Left lobe of liver (tissue), 2 donors: ENCODE measurements around the gene IKZF3. TPM values are rescaled to one million over a fixed set of nuclear protein-coding genes. Genes with fewer than 3 reads are reported as not detected.
A peak's percentile ranks its signal among the peaks of the same experiment; 100 is the strongest.
"Not testable (repeated sequence)": the region's sequence is repeated elsewhere in the genome, so short reads cannot be mapped to it uniquely, and the experiment has no call there.

Experiments used
- ATAC-seq: fragments of 200-7000 bp; cut with Tn5 transposase; one replicate; pipeline ENCODE4 v1.9.1; 2020; ENCODE audit warnings: mild to moderate bottlenecking, moderate library complexity
- DNase-seq: peaks from one replicate; pipeline ENCODE4 v3.0.0-alpha.2; 2020; ENCODE audit warnings: low spot score
- total RNA-seq: library from RNA; stranded (reverse); gene quantifications from one replicate; pipeline ENCODE4 v1.2.1, GENCODE V29; 2021
- donor health status: DM: no; HTN: no; CAD: no; lungs with moderate emphysema.
- donor health status: DM: no; HTN: yes; CAD: no.

IKZF3 gene
- 0.63 TPM for total RNA-seq

DNA sequence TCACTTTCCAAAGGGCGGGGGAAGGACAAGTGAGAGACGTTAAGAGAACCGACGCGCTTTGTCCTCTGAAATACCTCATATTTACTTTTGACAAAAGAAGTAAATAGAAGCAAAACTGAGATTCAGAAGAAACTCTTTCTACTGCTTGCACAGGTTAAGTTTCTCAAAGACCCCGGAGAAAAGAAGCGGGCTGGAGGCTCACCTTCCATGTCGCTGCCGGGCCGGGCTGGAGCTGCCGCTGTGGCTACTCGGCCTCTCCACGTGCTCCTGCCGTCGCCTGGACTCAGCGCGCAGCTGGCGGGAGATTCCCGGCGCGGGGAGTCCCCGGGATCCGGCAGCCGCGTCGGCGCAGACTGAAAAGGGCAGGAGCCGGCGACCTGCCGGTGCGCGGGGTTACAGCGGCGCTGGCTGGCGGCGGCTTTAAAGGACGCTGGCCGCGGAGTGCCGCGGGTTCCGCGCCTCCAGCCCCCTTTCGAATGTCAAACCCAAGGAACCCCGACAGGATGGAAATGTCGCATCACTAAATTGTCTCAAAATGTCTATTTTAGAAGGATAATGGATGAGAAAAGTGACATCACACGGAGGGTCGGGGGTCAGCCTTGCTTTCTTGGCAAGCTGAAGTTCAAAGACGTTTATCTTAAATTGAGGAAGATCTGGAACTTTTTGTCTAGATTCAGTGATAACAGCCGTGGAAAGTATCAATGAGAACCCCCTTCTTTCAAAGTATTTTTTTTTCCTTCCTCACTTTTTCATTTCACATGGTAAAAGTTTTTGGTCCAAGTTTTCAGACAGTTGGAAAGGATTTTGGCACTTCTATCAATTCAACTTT lies at the start of gene IKZF3:
TSS of gene IKZF3 (minus strand) at position 395 of the 829 bp plus-strand sequence. CDS start at position 209, 186 bp downstream.
- peak; percentile 100 for ATAC-seq
- DNase-seq: peak; percentile 86

DNA sequence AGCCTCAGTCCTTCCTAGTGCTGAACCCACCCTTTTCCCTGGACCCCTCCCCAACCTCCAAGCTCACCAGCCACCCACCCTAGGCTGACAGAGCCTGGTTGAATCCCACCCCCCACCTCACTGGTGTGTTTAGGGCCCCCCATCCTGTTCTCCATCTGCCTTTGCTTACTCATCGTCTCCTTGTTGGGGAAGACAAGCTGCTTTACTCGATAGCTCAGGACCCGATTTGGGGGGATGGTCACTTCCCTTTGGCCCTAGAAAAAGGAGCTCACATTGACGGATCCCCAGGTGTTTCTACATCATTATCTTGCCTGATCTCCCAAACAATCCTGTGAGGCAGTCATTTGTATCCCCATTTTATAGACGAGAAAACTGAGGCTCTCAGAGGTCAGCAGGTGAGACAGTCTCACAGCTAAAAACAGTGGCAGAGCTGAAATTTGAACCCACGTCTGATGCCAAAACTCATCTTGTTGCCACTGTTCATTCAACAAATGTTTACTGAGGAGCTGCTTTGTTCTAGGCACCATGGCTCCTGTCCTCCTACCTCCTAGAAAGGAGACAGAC lies 44.8 kb upstream of the IKZF3 start:
- ATAC-seq: no peak
- DNase-seq: no peak

DNA sequence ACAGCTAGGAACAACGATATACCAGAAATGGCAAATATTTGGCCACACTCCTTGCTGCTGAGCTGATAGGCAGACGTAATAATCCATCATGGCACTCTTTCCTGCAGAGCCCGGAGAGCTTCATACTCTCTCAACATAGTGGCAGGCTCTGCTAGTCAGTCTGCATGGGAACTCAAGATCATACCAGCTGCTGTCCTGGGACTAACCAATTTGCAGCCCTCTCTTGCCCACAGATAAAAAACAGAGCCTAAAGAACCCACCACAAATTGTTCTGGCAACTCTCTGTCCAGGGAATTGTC lies 40.8 kb upstream of the IKZF3 start:
- DNase-seq (no peak), ATAC-seq (peak; percentile 62)

DNA sequence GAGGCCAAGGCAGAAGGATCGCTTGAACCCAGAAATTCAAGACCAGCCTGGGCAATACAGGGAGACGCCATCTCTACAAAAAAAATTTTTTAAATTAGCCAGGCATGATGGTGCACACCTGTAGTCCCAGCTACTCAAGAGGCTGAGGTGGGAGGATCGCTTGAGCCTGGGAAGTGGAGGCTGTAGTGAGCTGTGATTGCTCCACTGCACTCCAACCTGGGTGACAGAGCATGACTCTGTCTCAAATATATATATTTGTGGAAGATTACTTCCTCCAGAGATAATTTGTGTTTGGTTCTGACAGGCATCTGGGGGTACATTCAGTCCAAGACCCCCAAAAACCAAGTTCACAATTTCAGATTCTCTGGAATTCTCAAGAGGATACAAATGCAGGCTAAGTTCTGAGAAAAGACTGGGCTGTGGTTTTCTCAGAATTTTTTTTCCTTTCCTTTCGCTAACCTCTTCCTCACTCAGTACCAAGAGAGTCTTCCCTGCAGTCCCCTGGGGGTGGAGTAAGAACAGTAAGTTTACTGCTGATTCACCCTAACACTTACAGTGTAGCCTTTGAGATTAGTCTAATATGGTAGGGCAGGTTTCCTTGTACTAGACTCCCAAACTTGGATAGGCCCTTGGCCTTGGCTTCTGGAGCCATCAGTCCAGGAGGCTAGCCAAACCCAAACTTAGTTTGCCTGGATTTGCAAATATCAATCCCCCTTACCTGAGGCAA lies 39.2 kb upstream of the IKZF3 start:
- ATAC-seq (no peak), DNase-seq (no peak)

DNA sequence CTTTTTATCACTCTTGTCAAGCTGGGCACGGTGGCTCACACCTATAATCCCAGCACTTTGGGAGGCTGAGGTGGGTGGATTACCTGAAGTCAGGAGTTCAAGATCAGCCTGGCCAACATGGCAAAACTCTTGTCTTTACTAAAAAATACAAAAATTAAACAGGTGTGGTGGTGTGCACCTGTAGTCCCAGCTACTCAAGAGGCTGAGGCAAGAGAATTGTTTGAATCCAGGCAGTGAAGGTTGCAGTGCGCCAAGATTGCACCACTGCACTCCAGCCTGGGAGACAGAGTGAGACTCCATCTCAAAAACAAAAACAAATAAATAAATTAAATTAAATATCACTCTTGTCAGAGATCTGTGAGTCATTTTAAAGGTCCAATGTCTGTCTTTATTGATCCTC lies 37.9 kb upstream of the IKZF3 start:
- not testable (repeated sequence) for DNase-seq, ATAC-seq

DNA sequence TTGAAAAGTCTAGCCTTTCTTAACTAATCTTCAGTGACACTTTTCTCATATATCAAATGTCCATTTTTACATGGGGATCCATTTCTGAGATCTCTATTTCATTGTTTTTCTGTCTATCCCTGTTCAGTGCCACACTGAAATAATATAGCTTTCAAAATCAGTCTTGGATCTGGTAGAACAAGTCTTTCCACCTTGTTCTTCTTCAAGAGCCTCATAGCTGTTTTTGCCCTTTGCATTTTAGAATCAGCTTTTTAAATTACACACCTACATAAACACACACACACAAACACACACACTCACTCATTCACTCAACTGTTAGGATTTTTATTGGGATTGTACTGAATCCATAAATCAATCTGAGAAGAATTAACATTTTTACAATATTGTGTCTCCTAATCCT lies 35.1 kb upstream of the IKZF3 start:
- ATAC-seq: no peak
- no peak for DNase-seq

DNA sequence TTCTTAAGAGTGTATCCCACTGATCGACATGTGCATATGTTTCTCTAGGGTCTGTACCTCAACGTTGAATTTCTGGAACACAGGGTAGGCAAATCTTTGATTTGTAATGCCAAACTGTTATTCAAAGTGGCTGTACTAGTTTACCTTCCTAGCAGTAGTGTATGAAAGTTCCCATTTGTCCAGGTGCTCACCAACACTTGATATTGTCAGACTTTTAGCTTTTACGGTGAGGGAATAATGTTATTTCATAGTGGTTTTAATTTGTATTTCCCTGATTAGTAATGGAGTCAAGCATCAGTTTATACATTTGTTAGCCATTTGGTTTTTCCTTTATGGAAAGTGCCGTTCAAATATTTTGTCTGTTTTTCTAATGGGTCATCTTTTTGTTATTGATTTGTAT lies 34.0 kb upstream of the IKZF3 start:
- ATAC-seq (no peak), DNase-seq (no peak)

DNA sequence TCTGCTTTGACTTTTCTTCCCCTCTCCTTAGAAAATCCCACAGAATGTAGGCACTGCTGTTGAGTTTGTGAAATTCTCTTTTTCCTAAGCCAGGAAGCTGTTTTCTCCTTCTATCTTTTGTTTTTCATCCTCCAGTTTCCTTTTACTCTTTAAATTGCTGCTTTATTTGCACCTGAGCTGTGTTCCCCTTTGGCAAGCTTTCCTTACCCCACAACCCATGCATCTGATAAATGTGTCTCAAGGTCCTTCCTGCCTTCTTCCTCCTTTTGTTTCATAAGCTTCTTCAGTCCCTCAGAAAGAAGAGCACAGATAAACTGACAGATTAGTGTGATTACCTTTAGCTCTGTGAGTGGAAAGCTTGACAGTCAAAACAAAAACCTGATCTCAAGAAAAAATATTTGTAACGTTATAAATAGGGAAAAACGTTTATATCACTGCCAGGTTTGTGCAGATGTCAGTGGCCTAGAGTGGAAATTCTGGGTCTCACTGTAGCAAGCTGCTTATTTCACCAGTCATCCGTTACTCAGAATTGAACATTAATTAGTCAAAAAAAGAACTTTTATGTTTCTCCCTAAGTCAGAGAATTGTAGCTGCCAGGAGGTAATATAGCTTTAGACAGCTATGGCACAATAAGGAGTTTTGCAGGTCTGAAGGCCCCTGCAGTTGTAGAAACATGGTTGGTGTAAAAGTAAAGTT lies 30.7 kb upstream of the IKZF3 start:
- no peak for ATAC-seq
- no peak for DNase-seq

DNA sequence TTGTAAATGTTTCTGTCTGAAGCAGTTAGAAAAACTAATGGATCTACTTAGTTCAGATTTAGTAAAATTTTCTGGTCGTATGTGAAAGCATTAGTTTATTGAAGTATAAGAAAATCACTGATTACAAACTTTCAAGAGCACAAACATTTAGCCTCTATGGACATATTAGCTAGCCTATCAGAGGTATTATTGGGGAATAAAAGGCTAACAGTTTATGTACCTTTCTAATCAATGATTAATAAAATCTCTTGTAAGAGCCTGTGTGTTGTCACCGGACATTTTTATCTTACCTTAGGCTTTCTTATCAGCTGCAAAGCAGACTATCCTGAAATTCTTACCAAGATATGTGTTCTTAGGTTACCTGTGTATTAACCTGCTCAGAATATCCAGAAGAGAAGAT lies 25.1 kb upstream of the IKZF3 start:
- no peak for DNase-seq
- ATAC-seq: no peak

DNA sequence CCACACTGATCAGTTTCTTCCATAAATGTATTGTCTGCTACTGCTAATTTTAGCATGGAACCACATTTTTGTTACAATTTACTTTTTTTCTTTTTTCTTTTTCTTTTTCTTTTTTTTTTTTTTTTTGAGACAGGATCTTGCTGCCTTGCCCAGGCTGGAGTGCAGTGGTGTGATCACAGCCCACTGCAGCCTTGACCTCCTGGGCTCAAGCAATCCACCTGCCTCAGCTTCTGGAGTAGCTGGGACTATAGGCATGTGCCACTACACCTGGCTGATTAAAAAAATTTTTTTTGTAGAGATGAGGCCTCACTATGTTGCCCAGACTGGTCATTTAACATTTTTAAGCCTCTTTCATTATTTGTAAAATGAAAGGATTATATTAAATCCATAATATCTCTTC lies 23.0 kb upstream of the IKZF3 start:
- DNase-seq: no peak
- no peak for ATAC-seq

DNA sequence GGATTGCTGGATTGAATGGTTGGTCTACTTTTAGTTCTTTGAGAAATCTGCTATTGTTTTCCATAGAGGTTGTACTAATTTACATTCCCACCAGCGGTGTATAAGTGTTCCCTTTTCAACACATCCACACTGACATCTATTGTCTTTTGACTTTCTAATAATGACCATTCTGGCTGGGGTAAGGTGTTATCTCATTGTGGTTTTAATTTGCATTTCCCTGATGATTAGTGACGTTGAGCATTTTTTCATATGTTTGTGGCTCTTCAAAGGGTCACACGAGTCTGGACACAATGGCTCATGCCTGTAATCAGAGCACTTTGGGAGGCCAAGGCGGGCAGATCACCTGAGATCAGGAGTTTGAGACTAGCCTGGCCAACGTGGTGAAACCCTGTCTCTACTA lies 22.0 kb upstream of the IKZF3 start:
- not testable (repeated sequence) for DNase-seq, ATAC-seq

DNA sequence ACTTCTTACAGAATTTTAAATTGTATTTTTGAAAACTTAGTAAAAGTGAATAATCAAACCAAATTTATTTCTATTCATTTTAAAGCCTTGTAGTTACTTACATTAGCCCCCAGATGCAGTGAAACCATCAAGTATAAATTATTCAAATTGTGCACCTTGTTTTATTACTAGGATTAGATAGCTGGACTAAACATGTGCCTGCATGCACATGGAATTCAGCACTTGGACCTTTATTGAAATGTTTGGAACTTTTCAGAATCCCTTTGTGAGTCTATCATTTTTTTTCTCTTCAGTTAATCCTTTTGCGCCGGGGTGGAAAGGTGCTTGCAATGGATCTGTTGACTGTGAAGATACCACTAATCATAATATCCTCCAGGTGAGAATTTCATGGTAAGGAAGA lies 8.6 kb upstream of the IKZF3 start:
- ATAC-seq: peak; percentile 85

DNA sequence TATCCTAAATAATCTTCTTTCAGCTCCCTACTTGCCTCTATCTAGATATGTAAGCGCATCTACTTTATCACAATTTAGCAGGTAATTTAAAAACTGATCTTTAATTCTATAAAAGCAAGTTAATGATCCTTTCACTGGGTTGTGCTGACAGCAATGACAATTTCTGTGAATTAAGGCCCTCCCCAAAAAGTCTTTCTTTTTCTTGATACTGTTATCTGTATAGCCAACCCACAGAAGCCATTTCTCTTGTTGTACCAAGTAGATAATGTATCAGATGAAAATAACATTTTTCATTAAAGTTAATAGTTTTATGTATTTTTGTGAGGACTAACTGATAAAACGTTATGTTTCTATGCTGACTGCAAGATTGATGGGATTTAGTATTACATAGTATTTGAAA lies 7.7 kb upstream of the IKZF3 start:
- no peak for DNase-seq
- ATAC-seq: no peak

More for the DNA sequence above, 8.6 kb upstream of the IKZF3 start:
- no peak for DNase-seq

DNA sequence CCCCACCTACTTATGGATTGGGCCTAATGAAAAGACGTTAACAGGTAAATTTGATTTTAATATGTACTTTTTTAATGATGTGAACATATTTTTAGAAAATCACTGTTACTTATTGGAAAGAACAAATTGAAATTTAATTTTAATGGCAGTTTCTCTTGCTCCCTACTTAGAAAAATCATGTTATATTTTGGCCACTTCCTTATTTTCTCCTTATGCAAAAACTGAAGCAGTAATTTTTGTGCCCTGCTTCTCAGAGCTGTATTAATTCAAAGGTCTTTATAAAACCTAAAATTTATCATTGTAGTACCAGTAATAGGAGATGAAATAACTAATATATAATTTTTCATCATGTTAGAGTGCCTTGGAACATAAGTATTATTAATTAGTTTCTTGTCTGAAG lies 6.7 kb upstream of the IKZF3 start:
- DNase-seq (no peak), ATAC-seq (no peak)

DNA sequence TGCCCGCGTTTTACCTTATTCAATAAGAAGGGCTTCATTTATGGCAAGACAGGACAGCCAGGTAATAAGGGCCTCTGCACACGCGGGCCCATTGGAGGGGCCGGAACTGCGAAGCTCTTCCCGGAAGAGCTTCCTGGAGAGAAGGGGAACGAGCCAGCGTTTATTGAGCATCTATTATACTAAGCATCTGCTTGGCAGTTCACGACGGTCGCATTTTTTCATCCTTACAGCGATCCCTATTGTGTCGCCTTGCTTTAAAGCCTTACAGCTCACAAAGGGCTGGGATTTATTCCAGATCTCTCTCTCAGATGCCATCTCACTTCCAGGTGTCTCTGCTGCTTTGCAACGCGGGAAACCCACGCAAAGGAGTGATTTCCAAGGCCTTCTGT lies 4.4 kb upstream of the IKZF3 start:
- DNase-seq: no peak
- no peak for ATAC-seq

DNA sequence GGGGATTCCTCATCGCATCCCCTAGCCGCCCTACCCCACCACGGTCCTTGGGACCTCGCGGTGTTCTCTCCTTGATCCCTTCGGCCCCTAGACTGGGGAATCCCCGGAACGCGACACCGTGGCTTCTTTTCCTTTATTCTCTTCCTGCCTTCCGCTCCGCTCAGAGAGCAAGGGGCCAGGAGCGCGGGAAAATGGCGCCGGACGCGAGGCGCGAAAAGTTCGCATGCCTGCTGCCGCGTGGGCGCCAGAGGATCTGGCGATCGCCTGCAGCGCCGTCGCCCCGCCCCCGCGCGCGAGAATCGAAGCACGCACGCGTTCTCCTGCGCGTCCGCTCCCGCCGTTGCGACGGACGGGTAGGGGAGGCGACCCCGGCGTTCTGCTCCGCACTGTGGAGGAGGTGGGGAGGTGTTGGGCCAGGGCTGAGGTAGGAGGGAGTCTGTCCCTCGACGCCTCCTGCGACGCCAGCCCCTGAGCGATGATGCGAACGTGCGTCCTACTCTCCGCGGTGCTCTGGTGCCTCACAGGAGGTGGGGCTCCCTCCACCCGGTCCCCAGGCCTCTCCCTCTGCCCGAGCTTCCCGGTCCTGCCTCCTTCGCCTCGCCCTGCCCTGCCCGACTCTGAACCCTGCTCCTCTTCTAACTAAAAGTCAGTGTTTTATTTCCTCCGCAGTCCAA lies 3.9 kb upstream of the IKZF3 start, which contains the start of gene ZPBP2:
TSS of gene ZPBP2 (plus strand) at position 323 of the 674 bp plus-strand sequence. CDS start at position 476, 153 bp downstream.
- DNase-seq: no peak
- ATAC-seq: no peak

DNA sequence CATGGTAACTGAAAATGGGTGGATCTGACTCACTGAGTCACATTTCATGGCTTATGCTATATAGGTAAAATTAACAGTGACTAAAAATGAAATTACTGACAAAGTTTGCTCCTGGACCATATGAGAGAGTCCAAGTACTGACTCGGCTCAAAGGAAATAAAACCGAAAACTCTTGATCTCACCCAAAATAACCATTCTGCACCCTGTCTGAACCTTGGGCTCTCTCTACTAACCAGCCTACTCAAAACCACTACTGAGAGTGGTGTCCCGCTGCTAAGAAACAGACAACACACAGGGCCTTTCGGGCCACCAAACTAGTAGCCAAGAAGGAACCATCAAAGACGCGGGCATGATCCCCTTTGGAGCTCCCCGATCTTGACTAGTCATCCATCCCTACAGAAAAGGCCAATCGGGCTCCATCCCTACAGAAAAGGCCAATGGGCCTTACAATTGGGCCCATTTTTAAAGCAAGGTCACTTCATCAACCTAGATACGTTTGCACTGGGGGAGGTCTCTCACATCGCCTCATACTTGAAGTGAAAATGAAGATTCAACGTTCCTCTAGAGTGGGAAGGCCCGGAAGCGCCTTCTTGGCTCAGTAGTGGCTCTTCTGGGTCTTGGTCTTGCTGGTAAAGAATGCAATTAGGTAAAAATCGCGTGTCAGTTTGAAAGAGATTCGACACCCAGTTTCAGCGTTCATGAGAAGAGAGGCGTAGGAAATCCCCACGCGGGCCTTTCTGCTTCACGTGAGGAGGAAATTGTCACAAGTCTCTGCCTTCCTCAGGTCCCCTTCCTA lies 3.2 kb upstream of the IKZF3 start:
- DNase-seq (no peak), ATAC-seq (no peak)

DNA sequence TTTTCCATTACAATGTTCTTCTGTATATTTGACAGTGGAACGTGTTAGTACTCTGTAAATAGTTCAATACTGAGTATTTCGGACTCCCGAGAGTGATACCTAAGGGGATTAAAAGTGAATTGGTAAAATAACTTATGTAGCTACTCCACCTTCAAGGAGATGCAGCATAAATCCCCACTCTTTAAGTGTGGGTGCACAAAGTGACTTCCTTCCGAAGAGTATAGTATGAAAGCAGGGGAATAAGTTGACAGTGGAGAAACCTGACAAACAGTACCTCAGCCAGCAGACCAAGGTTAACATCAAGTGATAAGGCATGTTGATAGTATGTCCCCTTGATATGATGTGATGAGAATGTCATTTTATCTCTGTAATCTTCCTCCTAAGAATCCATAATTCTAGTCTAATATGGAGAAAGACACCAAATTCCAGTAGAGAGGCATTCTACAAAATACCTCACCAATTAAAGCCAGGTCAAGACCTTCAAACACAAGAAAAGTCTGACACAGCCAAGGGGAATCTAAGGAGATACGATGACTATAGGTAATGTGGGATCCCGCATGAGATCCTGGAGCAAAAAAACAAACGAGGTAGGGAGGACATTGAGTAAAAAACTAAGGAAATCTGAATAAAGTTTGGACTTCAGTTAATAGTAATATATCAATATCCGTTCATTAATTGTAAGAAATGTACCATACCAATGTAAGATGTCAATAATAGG lies 2.1 kb upstream of the IKZF3 start:
- ATAC-seq (no peak), DNase-seq (no peak)

DNA sequence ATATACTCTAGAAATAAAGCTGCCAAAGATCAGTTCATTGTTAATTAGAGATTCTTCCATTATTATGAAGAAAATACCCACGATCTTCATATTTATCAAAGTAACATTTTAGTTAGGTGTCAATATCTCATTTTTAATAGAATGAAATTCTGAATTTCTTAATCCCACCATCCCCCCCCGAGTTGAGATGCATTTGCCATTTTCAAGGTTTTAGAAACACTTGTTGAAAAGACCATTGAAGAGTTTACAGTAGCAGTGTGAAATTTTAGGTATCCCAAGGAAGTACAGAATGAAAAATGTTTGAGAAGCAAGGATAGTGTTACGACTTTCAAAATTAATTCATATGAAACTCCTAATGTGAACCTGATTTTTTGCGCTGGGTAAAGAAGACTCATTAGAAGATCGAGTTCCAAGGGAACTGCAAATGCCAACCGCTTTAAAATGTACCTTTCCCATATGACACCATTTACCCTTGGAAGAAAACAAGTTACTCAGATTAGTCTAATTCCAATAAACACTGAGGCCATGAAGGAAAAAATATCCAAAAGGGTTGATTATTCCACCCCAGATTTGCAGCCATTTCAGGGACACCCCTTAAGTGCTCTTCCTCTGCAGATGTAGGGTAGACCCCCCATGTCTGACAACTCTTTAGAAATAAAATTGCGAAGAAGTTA lies 731 bp downstream of the IKZF3 start:
- DNase-seq: no peak
- no peak for ATAC-seq
